Activated CD4-positive, CD25-positive, alpha-beta regulatory T cell treated with anti-CD3 and anti-CD28 coated beads, Interleukin-2, amount 50 U/mL, for 16 hours (primary cell): Measurements from ENCODE around the gene PMEPA1.

Experiments
- DNase-seq: peaks from one replicate; pipeline ENCODE4 v3.0.0-alpha.2; 2020; ENCODE audit warnings: low read depth, low spot score

PMEPA1 gene

GRCh38 chr20:57661746-57662455, 47.9 kb downstream of the PMEPA1 start:
- DNase-seq = no peak

- no peak for DNase-seq
Observed at GRCh38 chr20:57660922-57661745, 48.7 kb downstream of the PMEPA1 start.

GRCh38 chr20:57660181-57660921, 49.5 kb downstream of the PMEPA1 start:
- DNase-seq = no peak

- DNase-seq = no peak
Observed at GRCh38 chr20:57659517-57660180, 50.2 kb downstream of the PMEPA1 start.

DNA sequence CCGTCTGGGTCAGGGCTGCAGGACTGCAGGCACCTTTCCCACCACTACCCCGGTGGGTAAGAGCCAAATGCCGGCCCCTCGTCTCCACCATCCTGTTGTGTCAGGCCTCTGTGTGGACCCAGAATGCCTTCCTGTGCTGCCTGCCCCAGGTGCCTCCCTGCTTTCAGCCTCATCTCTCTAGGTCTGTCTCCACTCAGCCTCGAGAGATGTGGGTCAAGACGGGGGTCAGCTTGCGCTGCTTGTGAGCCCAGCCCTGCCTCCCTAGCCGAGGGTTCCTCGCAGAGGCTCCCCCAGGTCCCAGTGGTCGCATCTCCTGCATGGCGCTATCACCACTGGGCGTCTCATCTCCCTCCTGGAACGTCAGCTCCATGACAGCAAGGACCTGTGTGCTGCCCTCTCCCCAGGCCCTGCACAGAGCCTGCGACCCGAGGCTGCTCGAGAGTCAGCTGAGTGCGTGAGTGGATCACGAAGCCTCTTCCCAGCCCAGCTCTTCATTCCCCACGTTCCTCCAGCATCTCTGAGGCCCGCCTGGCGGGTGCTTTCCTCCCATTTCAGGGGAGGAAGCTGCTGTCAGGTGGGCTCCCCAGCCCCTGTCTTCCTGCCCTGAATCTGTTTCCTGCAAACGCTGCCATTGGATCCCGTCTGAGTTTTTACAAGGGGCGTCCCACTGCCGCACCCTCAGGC, 50.8 kb downstream of the PMEPA1 start:
- no peak for DNase-seq

- DNase-seq = no peak
Observed at GRCh38 chr20:57658447-57658832, 51.4 kb downstream of the PMEPA1 start.

DNA sequence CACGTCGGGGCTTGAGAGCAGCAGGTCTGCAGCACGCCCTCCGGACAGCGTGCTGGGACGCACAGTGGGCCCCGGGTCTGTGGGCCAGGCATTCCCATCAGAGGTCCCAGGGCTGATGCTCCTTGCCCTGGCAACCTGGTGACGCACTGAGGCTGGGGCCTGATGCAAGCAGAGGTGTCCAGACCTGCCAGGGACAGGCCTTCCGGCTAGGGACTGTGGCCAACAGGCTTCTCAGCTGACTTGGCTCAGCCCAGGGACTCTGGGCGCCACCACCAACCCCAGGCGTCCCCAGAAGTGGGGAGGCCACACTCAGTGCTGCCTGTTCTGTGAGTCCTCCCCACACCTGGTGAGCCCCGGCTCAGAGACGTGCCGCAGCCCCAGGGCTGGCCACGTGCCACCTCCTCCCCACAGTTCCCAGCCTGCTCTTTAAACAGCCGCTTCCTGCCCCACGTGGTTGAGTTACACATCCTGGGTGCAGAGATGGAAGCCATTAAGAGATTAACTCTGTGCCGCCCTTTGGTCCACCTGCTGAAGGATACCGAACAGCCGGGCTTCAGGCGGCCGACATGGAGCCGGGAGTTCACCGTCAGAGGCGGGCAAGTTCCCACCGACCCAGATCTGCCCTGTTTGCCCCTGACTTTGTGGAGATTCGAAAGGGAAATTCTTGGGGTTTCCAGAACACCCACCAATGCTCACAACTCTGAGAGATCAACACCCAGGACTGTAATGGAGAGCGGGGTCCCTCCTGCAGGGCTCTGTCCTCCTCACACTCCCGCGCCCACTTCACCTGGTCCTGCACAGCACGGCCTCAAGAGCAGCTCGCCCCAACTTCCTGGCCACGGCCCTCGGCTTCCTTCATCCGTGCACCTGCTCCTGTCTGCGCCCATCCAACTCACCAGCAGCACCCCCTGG, 52.0 kb downstream of the PMEPA1 start:
- DNase-seq = no peak

- no peak for DNase-seq
Observed at GRCh38 chr20:57656821-57657534, 52.8 kb downstream of the PMEPA1 start.

GRCh38 chr20:57656252-57656820, 53.5 kb downstream of the PMEPA1 start:
- DNase-seq = no peak

GRCh38 chr20:57655809-57656155, 54.0 kb downstream of the PMEPA1 start:
- DNase-seq = no peak

DNA sequence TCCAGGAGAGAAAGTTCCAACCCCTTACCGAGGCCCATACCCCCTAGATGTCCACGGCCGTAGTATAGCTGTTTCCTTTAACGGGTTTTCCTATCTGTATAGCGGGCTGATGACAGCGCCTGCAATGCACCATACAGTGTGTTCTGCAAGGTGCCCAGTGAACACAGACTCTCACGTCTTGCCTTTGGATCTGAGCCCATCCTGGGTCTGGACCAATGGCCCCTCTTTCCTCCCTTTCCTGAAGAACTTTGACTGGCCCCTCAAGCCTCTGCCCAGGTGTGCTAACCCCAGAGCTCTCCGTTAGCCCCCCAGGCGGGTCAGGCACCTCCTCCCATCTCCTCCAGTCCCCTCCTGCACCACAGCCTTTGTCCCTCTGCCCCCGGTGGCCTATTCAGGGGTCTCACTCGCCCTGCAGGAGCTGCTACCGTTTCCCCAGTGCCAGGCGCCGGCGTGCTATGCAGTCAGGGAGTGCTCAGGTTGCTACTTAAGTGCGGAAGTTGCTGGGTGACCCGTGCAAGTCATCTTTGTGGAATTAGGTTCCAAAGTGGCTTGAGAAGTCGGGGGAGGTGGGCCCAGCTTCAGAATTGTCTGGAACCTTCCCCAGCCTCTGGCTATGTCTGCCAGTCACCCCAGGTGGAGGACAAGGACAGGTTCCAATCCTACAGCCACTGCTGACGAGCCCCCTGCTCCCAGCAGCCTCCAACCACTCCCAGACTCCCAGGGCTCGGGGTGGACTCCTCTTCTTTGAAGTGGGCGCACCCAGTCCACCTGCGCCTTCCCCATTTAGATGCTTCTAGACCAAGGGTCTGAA, 54.6 kb downstream of the PMEPA1 start:
- DNase-seq = no peak

- DNase-seq = no peak
Observed at GRCh38 chr20:57654363-57654997, 55.3 kb downstream of the PMEPA1 start.

DNA sequence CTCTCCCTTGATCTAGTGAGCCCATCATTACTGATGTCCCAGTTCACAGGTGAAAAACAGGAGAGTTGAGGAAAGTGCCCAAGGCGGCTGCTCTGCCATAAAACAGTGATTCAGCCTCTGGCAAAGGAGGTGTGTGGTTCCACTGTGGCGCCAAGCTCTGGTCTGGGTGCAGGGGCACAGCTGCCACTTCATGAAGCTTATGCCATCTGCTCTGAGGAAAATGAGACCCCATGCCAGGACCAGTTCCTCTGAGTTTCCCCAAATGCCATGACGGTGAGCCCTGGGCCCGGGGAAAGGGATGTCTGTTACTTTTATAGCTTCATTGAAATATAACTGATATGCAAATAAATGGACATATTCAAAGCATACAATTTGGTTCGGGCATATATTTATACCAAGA, 55.9 kb downstream of the PMEPA1 start:
- no peak for DNase-seq

- no peak for DNase-seq
Observed at GRCh38 chr20:57653546-57653900, 56.3 kb downstream of the PMEPA1 start.

GRCh38 chr20:57652606-57653545, 56.9 kb downstream of the PMEPA1 start:
- DNase-seq = no peak

GRCh38 chr20:57651881-57652605, 57.8 kb downstream of the PMEPA1 start:
- DNase-seq = no peak
